ENCODE measurements around the gene DHX36. TPM values are rescaled to one million over a fixed set of nuclear protein-coding genes. Genes with fewer than 3 reads are reported as not detected.

DHX36 gene, protein sequence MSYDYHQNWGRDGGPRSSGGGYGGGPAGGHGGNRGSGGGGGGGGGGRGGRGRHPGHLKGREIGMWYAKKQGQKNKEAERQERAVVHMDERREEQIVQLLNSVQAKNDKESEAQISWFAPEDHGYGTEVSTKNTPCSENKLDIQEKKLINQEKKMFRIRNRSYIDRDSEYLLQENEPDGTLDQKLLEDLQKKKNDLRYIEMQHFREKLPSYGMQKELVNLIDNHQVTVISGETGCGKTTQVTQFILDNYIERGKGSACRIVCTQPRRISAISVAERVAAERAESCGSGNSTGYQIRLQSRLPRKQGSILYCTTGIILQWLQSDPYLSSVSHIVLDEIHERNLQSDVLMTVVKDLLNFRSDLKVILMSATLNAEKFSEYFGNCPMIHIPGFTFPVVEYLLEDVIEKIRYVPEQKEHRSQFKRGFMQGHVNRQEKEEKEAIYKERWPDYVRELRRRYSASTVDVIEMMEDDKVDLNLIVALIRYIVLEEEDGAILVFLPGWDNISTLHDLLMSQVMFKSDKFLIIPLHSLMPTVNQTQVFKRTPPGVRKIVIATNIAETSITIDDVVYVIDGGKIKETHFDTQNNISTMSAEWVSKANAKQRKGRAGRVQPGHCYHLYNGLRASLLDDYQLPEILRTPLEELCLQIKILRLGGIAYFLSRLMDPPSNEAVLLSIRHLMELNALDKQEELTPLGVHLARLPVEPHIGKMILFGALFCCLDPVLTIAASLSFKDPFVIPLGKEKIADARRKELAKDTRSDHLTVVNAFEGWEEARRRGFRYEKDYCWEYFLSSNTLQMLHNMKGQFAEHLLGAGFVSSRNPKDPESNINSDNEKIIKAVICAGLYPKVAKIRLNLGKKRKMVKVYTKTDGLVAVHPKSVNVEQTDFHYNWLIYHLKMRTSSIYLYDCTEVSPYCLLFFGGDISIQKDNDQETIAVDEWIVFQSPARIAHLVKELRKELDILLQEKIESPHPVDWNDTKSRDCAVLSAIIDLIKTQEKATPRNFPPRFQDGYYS
- 23.6 and 34.6 TPM in 2 replicates for total RNA-seq

DNA sequence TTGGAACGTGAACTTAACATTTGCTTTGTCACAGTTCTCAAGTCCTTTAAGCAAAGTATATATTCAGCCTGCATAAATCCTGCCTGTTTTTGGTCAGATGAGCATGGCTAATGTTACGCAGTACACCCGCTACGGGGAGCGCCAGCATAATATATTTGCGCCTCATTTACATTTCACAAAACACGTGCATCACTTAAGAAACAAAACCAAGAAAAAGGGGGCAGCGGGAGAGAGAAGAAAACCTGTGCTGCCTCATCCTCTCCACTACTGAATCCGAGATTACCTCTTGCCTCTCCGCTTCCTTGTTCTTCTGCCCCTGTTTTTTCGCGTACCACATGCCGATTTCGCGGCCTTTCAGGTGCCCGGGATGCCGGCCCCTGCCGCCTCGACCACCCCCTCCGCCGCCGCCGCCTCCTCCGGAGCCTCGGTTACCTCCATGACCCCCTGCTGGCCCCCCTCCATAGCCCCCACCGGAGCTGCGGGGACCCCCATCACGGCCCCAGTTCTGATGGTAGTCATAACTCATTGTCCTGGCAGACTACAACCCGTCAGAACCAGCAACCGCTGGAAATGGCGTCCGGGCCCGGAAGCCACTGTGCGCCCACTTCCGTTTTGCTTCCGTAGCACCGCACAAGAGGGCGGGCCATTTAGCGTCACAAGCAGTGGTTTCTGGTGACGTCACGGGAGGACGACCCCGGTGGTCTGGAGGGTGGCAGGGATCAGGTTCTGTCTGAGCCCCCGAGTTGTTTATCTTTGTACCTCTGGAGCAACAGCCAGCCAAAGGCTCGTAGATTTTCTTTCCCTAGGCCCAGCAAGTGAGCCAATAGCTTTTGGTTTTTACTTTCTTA lies at the start of gene DHX36:
Gene DHX36 (minus strand): TSS at position 597 of the 848 bp plus-strand sequence. CDS start 71 bp downstream, at position 526.
- DNase-seq (ENCODE audit: extremely low read depth, low read depth, low spot score) = peak; percentile 63

DNA sequence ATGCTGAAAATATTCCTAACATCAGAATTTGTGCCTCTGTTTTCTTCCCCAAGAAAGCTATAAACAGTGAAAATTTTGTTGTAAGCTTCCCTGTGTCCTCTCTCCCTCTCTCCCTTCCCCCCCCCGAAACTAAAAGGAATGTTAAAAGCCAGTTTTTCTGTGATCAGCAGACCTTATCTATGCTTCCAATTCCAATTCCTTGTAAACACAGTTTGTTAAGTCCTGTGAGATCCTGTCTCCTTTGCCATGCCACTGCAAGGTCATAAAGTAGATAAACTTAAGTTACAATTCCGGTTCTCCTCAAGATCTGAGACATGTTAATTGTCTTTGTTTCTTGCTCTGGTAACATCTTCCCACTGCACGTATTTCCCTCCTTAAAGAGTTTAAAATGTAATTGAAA lies 42.9 kb upstream of the DHX36 start:
- no peak for DNase-seq (ENCODE audit: extremely low read depth, low read depth, low spot score)

DNA sequence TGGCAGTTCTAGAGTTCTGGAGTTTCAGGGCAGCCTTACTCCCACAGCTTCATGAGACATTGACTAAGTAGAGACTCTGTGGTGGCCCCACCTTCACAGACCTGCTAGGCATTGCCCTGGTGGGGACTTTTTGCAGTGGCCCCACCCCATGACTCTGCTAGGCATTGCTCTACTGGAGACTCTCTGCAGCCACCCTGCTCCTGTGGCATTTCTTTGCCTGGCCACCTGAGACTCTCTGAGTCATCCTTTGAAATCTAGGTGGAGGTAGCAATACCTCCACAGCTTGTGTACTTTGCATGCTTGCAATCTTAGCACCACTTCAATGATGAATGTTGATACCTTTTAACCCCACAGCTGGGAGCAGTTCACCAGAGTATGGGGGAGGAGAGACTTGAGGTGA lies 40.6 kb upstream of the DHX36 start:
- DNase-seq (ENCODE audit: extremely low read depth, low read depth, low spot score) = no peak

DNA sequence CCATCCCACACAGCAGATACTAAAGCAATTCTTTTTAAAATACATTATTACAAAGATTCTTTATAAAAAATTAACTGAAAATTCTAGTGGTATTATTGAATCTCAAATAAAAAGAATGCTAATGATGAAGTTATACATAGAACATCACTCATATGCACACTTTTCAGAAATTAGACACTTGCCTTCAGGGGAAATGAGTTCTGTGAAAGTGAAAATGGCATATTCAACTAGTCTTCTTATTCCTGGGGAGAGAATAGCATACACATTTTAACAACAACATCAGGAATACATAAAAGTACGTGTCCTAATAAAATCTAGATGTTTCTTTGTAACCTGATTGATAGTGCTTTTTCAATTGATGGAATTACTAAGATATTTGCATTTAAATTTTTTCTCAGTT lies 36.8 kb upstream of the DHX36 start:
- DNase-seq (ENCODE audit: extremely low read depth, low read depth, low spot score) = no peak

DNA sequence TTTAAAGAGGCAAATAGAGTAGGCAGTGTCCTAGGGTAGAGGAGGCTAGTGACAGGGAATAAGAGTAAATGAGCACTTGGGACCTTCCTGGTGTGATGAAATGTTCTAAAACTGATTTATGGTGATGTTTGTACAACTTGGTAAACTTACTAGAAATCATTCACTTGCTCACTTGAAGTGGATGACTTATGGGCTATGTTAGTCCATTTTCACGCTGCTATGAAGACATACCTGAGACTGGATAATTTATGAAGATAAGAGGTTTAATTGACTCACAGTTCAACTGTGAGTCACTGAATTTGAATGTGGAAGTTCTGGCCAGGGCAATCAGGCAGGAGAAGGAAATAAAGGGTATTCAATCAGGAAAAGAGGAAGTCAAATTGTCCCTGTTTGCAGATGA lies 31.7 kb upstream of the DHX36 start:
- no peak for DNase-seq (ENCODE audit: extremely low read depth, low read depth, low spot score)

DNA sequence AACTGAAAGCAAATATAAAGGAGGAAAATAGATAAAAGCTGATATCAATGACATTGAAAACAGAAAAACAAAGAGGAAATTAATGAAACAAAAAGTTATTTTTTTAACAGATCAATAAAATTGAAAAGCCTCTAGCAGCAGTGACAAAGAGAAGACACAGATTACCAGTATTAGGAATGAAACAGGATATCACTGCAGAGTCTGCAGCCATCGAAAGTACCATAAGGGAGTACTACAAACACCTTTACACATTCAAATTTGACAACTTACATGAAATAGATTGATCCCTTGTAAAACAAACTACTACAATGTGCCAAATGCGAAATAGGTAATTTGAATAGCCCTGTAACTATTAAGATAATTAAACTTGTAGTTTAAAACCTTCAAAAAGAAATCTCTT lies 24.9 kb upstream of the DHX36 start:
- DNase-seq (ENCODE audit: extremely low read depth, low read depth, low spot score) = no peak

DNA sequence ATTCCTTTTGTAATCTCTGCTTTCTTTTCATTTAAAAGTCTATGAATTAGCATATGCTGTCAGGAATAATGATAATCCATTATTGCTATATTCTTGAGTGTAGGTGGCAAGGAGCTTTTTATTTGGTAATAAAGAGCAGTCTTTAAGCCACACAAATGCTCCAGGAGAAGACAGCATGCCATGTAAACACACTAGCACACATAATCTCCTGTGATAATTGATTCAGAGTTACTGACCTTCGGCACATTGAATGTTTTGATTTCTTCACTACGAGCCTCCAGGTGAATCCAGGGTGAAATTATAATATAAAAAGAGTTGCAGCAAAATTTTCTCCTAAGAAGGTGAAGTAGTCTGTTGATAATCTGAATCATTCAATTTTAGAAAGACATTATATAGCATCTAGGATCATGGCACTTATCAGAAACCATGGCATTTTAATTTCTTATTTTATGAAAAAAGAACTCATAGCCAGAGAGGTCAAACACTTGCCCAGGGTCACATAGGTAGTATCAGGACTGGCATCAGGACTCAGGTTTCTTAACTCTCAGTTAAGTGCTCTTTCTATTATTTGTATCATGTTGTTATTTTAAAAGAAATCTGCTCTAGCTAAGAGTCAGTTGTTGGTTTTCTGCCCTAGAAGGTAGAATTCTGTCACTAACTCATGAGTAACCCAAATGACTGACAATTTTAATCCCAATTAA lies 21.3 kb upstream of the DHX36 start:
- DNase-seq (ENCODE audit: extremely low read depth, low read depth, low spot score) = no peak

DNA sequence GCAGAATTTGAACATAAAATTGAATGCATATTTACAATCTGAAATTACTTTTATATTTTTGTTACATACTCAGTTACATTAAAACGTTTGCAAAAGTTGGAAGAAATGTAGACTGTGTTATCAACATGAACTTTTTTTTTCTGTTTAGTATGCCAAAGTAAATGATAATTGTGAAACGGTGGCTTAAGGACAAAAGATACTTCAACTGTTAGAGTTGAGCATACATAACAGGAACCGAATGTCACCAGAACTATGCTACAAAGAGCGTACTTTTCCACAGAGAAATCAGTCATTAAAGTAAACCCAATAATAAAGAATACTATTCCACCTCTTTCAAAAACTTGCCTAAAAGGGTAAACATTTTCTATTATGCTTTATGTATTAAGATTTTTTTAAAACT lies 14.3 kb upstream of the DHX36 start:
- no peak for DNase-seq (ENCODE audit: extremely low read depth, low read depth, low spot score)

DNA sequence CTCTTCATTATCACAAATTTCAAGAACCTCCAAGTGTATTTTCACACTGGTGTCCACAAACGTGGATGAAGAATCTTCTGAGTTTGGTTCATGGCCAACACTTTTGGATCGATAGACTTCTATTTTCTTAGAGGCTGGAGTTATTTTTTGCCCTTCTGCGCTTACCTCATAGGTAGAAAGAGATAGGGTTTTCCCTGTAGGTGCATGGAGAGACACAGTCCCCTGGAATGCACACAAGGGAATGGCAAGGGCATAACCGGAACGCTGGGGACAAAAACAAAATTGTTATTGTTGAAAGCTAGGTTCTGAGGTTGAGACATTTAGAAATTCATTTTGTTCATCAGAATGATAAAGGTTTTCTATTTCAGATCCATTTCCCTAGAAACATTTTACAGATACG lies 13.7 kb upstream of the DHX36 start:
- no peak for DNase-seq (ENCODE audit: extremely low read depth, low read depth, low spot score)

DNA sequence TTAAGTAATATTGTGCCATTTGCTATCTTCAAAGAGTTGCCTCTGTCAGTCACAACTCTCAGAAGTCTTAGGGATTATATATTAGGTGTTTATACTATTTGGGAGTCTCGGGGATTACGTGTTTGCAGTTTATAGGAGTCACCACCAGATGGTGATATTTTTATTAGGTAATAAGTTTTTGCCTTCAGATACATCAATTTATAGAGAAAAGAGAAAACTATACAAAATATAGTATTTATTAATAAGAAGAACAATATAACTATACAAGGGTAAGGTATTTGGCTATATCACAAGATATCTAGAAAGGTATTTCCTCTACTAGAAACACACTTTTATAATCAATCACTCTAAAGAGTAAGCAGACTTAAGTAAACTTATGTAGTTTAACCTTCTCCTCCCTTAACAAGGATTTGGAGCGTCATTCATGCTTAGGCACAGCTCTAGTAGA lies 10.7 kb upstream of the DHX36 start:
- no peak for DNase-seq (ENCODE audit: extremely low read depth, low read depth, low spot score)

DNA sequence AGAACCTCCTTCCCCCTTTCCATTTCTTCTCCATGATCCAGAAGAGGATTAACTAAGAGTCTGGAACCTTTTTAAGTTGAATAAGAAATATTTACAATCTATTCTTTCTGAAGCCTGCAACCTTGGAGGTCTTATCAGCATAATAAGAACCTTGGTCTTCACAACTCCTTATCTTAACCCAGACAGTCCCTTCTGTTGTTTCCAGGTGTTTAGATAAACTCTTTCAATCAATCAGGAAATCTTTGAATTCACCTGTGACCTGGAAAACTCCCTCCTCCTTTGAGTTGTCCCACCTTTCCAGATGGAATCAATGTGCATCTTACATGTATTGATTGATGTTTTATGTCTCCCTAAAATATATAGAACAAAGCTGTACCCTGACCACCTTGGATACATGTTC lies 3.6 kb upstream of the DHX36 start:
- DNase-seq (ENCODE audit: extremely low read depth, low read depth, low spot score) = no peak

DNA sequence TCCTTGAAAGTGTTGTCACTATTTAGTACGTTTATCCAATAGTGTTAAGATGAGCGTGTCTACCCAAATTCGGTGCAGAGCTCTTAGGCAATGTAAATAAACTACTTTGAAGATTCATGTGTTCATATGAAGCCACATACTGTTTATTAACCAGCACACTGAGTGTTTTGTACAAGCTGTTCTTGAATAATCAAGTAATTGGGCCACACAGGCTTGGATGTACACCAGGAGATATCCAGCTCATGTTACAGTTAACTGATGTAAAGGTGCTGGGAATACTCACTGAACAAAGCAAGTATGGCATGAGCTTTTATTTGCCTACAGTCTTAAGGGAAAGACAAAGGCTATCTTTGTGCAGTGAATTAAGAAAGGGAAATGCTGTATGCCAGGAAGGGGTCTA lies 632 bp upstream of the DHX36 start:
- no peak for DNase-seq (ENCODE audit: extremely low read depth, low read depth, low spot score)

DNA sequence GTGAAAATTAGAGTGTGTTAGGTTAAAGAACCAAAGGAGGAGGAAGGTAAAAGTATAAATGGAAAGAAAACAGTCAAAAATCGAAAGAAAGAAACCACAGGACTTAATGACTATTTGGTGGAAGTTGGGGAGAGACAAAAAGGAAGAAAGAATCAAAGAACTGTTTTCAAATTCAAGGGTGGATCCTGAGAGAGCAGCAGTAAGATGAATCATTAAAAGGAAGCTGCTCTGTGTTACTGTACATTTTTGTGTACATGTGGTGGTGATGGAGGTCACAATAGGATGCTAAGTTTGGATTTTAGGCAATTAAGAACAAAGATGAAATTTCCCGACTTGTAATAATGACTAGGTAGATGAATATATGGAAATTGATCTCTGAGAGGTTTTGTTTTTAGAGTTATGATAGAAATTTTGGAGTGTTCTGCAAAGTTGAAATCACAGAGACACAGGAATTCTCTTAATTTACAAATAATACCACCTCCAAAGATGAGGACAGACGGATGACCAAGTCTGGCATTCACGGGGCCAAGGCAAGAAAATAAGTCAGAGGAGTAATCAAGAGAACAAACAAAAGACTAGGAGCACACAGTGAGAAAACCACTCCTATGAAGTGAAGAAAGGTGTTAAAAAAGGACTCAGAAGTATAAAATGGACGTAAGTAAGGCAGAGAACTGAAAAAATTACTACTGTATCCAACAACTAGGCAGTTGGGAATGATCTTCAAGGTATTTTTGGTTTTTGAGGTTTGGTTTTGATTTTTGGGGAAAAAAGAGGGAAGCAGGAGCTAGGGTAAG lies 7.1 kb downstream of the DHX36 start:
- no peak for DNase-seq (ENCODE audit: extremely low read depth, low read depth, low spot score)

DNA sequence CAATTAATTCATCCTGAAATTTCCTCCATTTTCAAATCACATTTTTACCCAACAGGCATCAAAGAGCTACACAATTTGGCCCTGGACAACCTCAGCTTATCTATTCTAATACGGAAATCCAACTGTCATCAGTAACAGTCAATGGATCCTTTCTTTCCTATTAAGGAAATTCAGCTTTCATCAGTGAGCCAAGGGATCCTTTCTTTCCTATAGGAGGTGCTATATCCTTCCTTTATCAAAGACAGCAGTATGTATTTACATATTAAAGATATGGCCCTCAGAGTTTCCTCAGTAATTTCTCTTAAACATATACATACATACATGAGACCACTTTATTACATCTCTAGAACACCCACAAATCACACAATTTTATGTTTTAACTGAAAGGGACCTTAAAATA lies 10.1 kb downstream of the DHX36 start:
- DNase-seq (ENCODE audit: extremely low read depth, low read depth, low spot score) = no peak

DNA sequence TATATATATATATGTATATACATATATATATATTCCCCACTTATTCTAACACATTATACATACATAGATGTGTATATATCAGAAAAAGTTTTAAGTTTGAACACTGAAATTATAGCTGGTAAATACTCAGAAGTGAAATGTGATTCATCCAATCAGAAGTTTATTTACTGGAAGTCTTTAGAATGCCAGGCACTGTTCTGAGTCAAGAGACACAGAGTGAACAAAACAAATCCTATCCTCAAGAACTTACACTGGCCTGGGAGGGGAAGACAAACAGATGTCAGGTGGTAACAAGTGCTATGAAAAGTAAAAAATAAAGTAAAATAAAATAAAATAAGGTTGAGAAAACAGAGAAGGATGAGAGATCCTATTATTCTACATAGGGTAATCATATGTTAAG lies 13.4 kb downstream of the DHX36 start:
- no peak for DNase-seq (ENCODE audit: extremely low read depth, low read depth, low spot score)

DNA sequence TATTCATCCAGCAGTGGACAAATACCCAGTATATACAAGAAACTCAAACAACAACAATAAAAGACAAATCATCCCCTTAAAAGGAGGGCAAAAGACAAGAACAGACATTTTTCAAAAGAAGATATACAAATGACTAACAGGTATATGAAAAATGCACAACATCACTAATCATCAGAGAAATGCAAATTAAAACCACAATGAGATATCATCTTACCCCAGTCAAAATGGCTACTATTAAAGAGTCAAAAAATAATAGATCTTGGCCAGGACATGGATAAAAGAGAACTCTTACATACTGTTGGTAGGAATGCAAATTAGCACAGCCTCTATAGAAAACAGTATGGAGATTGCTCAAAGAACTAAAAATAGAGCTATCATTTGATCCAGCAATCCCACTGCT lies 16.9 kb downstream of the DHX36 start:
- no peak for DNase-seq (ENCODE audit: extremely low read depth, low read depth, low spot score)

DNA sequence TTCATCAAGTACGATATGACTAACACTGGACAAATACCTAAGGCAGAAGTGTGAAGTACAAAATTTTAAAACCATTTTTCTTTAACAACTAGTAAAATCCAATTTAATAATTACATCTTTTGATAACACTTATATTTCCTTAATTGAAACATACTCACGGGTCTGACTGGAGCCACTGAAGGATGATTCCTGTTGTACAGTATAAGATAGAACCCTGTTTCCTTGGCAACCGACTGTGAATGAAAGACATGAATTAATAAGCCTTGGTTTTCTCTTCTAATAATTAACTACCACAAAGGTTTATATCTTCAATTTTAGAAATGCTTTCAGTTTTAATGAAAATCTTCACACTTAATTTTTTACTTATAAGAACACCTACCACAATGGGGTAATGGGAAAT lies 19.4 kb downstream of the DHX36 start:
- no peak for DNase-seq (ENCODE audit: extremely low read depth, low read depth, low spot score)

DNA sequence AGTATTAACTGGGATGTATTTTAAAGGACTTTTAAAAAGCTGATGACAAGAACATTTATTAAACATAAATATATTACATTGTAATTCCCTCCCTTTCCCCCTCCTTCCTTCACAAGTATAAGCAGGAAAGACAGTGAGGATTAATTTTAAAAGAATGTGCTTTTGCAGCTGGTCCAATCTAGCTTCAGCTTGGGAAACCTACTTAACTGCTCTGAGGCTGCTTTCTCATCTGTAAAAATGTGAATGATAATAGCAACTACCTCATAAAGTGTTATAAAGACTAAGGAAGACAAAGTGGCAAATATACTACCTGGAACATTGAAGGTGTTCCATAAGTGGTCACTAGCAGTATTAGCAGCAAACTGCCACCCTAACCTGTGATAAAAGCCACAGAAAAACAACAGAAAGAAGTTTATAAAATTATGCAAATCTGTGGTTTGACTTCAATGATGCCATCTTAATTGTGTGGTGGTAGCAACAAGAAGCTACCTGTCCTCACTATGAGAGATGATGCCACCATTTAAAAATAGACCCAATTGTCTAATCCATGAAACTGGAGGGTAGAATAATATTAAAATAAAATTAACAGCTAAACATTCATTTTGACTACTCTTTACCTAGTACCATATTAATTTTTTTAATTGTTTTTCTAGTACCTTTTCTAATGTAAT lies 20.0 kb downstream of the DHX36 start:
- no peak for DNase-seq (ENCODE audit: extremely low read depth, low read depth, low spot score)

DNA sequence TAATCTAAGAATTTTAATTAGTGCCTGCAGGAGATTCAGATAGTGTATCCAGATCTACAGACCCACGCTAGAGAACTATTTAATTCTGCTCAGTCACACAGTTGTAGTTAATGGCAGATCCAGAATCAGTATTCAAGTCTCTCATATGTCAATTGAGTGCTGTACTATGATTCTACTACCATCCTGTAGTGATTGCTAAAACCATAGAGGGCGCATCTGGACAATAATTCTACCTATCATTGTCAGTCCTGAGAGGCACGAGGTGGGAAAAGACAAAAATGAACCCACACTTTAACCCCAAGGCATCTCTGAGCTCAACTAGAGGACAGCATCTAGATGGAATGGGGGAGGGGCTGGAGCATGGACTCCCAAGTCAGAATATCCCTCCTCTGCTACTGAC lies 22.7 kb downstream of the DHX36 start:
- no peak for DNase-seq (ENCODE audit: extremely low read depth, low read depth, low spot score)

Measured in glomerular endothelial cell (primary cell).